Panc1 (cell line): ENCODE data around the gene LHPP. TPM values are rescaled to one million over a fixed set of nuclear protein-coding genes. Genes with fewer than 3 reads are reported as not detected.

Experiments used
- ATAC-seq: fragments of 200-7000 bp; cut with Tn5 transposase; 2 replicates; pipeline ENCODE4 v1.9.1; 2020; ENCODE audit warnings: mild to moderate bottlenecking, moderate library complexity
- BruUV-seq: library from RNA; stranded (reverse); fragments of 400-500 nt; replicated peaks from 2 replicates; lab custom pipeline; 2021; lab: Mats Ljungman, UMichigan
- CTCF ChIA-PET: fragments of 300-600 bp; sonication (Branson Sonifier 250); formaldehyde crosslinking; loops from one replicate; lab custom pipeline; 2022; ENCODE audit warnings: antibody characterized with exemption; lab: Charles Lee
- POLR2A ChIA-PET: fragments of 300-600 bp; sonication (Branson Sonifier 250); formaldehyde crosslinking; loops from one replicate; lab custom pipeline; 2022; ENCODE audit warnings: antibody characterized with exemption; lab: Charles Lee
- DNase-seq: peaks from one replicate; pipeline ENCODE4 v3.0.0-alpha.2; 2010; ENCODE audit warnings: low read depth, low spot score
- H3K27ac ChIP-seq: 2 replicates; pipeline ENCODE4 v1.5.1; 2011; ENCODE audit warnings: mild to moderate bottlenecking, low read length, inconsistent platforms
- H3K27me3 ChIP-seq: fragments of 200-500 bp; sonication (Bioruptor generic); 2 replicates; pipeline ENCODE4 v1.6.0; 2014; ENCODE audit warnings: low read length, inconsistent platforms; ENCODE audit not compliant: control insufficient read depth, insufficient read depth
- H3K36me3 ChIP-seq: fragments of 200-500 bp; sonication (Bioruptor generic); 2 replicates; pipeline ENCODE4 v1.5.1; 2014; ENCODE audit warnings: inconsistent platforms, mild to moderate bottlenecking, low read length, moderate library complexity; ENCODE audit not compliant: control insufficient read depth, insufficient read depth
- H3K4me1 ChIP-seq: 2 replicates; pipeline ENCODE4 v1.5.1; 2011; ENCODE audit warnings: inconsistent platforms, mild to moderate bottlenecking, low read length, moderate library complexity; ENCODE audit not compliant: control insufficient read depth, insufficient read depth
- H3K4me3 ChIP-seq, 2 experiments: 2 replicates each; pipeline ENCODE4 v1.5.1; 2011 to 2012; ENCODE audit warnings: low read depth in 2 of 2, low read length in 2 of 2, mild to moderate bottlenecking in 2 of 2, inconsistent platforms in 1 of 2, moderate library complexity in 1 of 2
- H3K9me3 ChIP-seq: fragments of 200-500 bp; sonication (Bioruptor generic); 2 replicates; pipeline ENCODE4 v1.5.1; 2014; ENCODE audit warnings: low read depth, mild to moderate bottlenecking, inconsistent platforms, low read length, moderate library complexity; ENCODE audit not compliant: control insufficient read depth, insufficient read depth
- POLR2AphosphoS5 ChIP-seq: IDR thresholded peaks from 2 replicates; pipeline ENCODE4 v1.6.1; 2012; ENCODE audit warnings: mild to moderate bottlenecking, low read depth, low read length, moderate library complexity
- SIN3A ChIP-seq: IDR thresholded peaks from 2 replicates; pipeline ENCODE4 v1.6.1; 2012; ENCODE audit warnings: low read depth, mild to moderate bottlenecking, low read length, moderate library complexity, borderline replicate concordance; ENCODE audit not compliant: insufficient read depth
- TCF7L2 ChIP-seq: IDR thresholded peaks from 2 replicates; pipeline ENCODE4 v1.6.1; 2011; ENCODE audit warnings: mild to moderate bottlenecking, low read depth, low read length, inconsistent platforms
- in situ Hi-C: cut with HindIII; loops from 2 replicates; pipeline ENCODE4 v1.10.0; 2016; ENCODE audit warnings: low sequenced_read_pairs, low pct_unique_long_range_greater_than_20kb
- intact Hi-C: fragments of 100-400 bp; cut with micrococcal nuclease; formaldehyde crosslinking; loops from one replicate; pipeline ENCODE4 v1.10.0; 2022; ENCODE audit not compliant: unreplicated experiment
- total RNA-seq: library from RNA; stranded (reverse); gene quantifications from one replicate; pipeline ENCODE4 v1.2.1, GENCODE V29; 2021; ENCODE audit not compliant: unreplicated experiment
- TF ChIP-seq, protein P1 (sequence below): fragments of 450-650 bp; IDR thresholded peaks from 2 replicates; pipeline ENCODE4 v1.5.1; 2017; ENCODE audit warnings: mild to moderate bottlenecking
- TF ChIP-seq, protein P2 (sequence below), 2 experiments: IDR thresholded peaks; 2 replicates each; pipeline ENCODE4 v1.6.1; 2011 to 2012; ENCODE audit warnings: low read depth in 2 of 2, control low read depth in 1 of 2, low read length in 1 of 2, mild to moderate bottlenecking in 1 of 2, moderate library complexity in 1 of 2; ENCODE audit not compliant: insufficient read depth in 1 of 2

LHPP gene
- total RNA-seq, 1 experiment from 2014 or later, result 15.0 TPM

DNA sequence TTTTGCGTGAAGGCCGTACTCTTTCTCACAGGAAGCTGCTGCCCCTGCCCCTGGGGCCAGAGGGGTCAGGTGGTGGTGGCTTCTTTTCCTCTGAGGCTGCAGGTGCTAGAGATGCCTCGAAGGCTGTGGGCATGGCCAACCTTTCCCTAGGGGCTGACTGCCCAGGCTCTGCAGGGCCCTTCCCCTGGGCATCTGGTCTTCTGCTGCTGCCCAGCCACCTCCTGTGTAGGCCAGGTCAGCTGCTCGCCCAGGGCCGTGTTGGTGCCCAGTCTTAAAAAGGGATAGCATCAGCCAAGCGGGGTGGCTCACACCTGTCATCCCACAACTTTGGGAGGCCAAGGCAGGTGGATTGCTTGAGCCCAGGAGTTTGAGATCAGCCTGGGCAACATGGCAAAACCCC, 168.2 kb downstream of the LHPP start:
- ATAC-seq (no peak), DNase-seq (no peak)
- POLR2A ChIA-PET, result no interaction called here
- CTCF ChIA-PET, result no interaction called here
- H3K4me3 ChIP-seq, result no peak overlapping the region
- in situ Hi-C loops (no loop called here), intact Hi-C loops (no loop called here)
- H3K27ac ChIP-seq, result no peak overlapping the region
- no peaks in the 10 kb centered on the region for H3K27me3 ChIP-seq
- TF ChIP-seq TCF7L2 (no peak), POLR2AphosphoS5 (no peak), SIN3A (no peak)
- TF ChIP-seq, protein P1, sequence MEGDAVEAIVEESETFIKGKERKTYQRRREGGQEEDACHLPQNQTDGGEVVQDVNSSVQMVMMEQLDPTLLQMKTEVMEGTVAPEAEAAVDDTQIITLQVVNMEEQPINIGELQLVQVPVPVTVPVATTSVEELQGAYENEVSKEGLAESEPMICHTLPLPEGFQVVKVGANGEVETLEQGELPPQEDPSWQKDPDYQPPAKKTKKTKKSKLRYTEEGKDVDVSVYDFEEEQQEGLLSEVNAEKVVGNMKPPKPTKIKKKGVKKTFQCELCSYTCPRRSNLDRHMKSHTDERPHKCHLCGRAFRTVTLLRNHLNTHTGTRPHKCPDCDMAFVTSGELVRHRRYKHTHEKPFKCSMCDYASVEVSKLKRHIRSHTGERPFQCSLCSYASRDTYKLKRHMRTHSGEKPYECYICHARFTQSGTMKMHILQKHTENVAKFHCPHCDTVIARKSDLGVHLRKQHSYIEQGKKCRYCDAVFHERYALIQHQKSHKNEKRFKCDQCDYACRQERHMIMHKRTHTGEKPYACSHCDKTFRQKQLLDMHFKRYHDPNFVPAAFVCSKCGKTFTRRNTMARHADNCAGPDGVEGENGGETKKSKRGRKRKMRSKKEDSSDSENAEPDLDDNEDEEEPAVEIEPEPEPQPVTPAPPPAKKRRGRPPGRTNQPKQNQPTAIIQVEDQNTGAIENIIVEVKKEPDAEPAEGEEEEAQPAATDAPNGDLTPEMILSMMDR, result no peak
- TF ChIP-seq, protein P2, sequence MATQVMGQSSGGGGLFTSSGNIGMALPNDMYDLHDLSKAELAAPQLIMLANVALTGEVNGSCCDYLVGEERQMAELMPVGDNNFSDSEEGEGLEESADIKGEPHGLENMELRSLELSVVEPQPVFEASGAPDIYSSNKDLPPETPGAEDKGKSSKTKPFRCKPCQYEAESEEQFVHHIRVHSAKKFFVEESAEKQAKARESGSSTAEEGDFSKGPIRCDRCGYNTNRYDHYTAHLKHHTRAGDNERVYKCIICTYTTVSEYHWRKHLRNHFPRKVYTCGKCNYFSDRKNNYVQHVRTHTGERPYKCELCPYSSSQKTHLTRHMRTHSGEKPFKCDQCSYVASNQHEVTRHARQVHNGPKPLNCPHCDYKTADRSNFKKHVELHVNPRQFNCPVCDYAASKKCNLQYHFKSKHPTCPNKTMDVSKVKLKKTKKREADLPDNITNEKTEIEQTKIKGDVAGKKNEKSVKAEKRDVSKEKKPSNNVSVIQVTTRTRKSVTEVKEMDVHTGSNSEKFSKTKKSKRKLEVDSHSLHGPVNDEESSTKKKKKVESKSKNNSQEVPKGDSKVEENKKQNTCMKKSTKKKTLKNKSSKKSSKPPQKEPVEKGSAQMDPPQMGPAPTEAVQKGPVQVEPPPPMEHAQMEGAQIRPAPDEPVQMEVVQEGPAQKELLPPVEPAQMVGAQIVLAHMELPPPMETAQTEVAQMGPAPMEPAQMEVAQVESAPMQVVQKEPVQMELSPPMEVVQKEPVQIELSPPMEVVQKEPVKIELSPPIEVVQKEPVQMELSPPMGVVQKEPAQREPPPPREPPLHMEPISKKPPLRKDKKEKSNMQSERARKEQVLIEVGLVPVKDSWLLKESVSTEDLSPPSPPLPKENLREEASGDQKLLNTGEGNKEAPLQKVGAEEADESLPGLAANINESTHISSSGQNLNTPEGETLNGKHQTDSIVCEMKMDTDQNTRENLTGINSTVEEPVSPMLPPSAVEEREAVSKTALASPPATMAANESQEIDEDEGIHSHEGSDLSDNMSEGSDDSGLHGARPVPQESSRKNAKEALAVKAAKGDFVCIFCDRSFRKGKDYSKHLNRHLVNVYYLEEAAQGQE (IDR thresholded peaks at IDR 0.05; ENCODE audit: insufficient read depth in 1 of 2, low read depth in 2 of 2, low read length in 1 of 2), result no peak
- no peaks in the 10 kb centered on the region for H3K36me3 ChIP-seq
- peaks cover 5% of the 10 kb centered on the region for H3K4me1 ChIP-seq
- no TSS peak for BruUV-seq
- H3K9me3 ChIP-seq, result no peaks in the 10 kb centered on the region

DNA sequence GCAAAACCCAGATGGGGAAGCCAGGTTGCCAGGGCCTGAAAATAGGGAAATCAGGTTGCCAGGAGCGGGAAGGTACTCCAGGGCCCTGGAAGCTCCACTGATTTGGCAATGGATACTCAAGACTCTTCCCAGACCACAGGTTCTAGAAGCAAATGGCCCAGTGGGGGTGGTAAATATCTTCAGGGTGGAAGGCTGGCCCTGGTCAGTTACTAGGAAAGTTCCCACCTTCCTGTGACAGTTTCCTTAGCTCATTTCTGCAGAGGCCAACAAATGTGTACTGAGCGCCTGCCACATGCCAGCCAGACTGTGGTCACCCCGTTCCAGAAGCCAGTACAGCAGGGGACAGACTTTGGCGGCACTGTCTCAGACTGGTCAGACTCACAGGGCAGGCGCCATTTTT, 168.9 kb downstream of the LHPP start:
- ChIA-PET POLR2A (no interaction called here), CTCF (no interaction called here)
- Histone ChIP-seq H3K36me3 (no peaks in the 10 kb centered on the region), H3K4me3 (no peak overlapping the region), H3K9me3 (no peaks in the 10 kb centered on the region), H3K27me3 (no peaks in the 10 kb centered on the region), H3K4me1 (peaks cover 5% of the 10 kb centered on the region), H3K27ac (no peak overlapping the region)
- ATAC-seq (no peak), DNase-seq (no peak)
- BruUV-seq, result no TSS peak
- TF ChIP-seq TCF7L2 (no peak), SIN3A (no peak), POLR2AphosphoS5 (no peak)
- TF ChIP-seq, protein P2 (IDR thresholded peaks at IDR 0.05; ENCODE audit: insufficient read depth in 1 of 2, low read depth in 2 of 2, low read length in 1 of 2), result no peak
- TF ChIP-seq, protein P1, result no peak
- in situ Hi-C loops (no loop called here), intact Hi-C loops (no loop called here)
